ENCODE data around the gene GLG1. TPM values are rescaled to one million over a fixed set of nuclear protein-coding genes. Genes with fewer than 3 reads are reported as not detected.
"Not testable (repeated sequence)": the region's sequence is repeated elsewhere in the genome, so short reads cannot be mapped to it uniquely, and the experiment has no call there.

GLG1 gene
- total RNA-seq, 1 experiment from 2014 or later = 237 TPM

DNA sequence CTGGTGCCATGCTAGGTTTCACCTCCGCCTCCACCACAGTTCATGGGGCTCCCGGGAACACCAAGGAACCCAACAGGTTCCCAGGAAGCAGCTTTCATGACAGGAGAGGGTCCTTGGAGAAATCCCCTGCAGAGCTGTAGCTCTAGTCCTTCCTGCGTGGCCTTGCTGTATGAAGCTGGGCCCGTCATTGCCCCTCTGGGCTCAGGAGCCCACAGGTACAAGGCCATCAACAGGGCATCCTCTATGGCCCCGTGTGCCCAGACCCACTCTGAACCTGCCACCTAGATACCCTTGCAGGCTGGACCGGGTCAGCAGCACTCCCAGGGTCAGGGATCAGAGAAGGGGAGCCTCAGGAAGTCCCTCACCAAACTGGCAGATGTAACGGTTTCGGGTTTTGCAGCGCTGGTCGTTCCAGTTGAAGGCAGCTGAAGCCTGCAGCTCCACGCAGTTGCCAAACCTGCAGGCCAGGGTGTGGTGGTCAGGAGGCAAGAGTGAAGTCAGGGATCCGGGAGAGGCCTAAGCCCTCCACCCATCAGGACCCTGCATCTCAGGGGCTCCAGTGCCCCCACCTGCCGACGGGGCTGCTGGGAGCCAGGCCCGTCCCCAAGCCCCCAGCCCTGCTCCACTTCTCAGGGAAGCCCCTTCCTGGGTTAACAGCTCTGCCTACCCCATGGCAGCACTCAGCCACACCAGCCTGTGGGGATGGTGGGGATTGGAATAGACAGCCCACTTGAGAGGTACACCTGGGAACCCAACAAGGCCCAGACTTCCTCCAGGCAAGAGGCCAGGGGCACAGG lies 197.5 kb downstream of the GLG1 start:
- H3K9ac ChIP-seq (ENCODE audit: low read length); H2AFZ ChIP-seq (ENCODE audit: low read depth, low read length, poor library complexity, severe bottlenecking); BruUV-seq (replicated peaks); H3K27me3 ChIP-seq (ENCODE audit: insufficient read depth, low read length); H3K4me3 ChIP-seq (replicated peaks in 1 of 2; ENCODE audit: low read depth in 1 of 2, low read length in 2 of 2); H3K4me2 ChIP-seq (ENCODE audit: low read length); CTCF ChIA-PET; H3K9me3 ChIP-seq (ENCODE audit: control insufficient read depth in 1 of 2, insufficient read depth in 1 of 2, low read depth in 1 of 2, low read length in 2 of 2); H3K79me2 ChIP-seq (ENCODE audit: insufficient read depth, low read length); H4K20me1 ChIP-seq (ENCODE audit: insufficient read depth); POLR2A ChIA-PET; DNase-seq (ENCODE audit: low read depth, low spot score); RAD21 ChIA-PET (ENCODE audit: low non-redundant PET in 1 of 2, low total read pairs in 2 of 2, uncharacterized antibody in 2 of 2, unreplicated experiment in 2 of 2); H3K27ac ChIP-seq (ENCODE audit: low read depth, low read length); ATAC-seq; H3K9me2 ChIP-seq (ENCODE audit: insufficient read depth); H3K36me3 ChIP-seq (ENCODE audit: control insufficient read depth in 1 of 2, insufficient read depth in 2 of 2, low read length in 2 of 2); H3K4me1 ChIP-seq (ENCODE audit: control insufficient read depth in 1 of 2, insufficient read depth in 2 of 2, low read length in 2 of 2); intact Hi-C loops (cut with micrococcal nuclease): not testable (repeated sequence)

- POLR2A ChIA-PET; H3K36me3 ChIP-seq (ENCODE audit: control insufficient read depth in 1 of 2, insufficient read depth in 2 of 2, low read length in 2 of 2); H3K4me1 ChIP-seq (ENCODE audit: control insufficient read depth in 1 of 2, insufficient read depth in 2 of 2, low read length in 2 of 2); DNase-seq (ENCODE audit: low read depth, low spot score); H3K9ac ChIP-seq (ENCODE audit: low read length); H4K20me1 ChIP-seq (ENCODE audit: insufficient read depth); H3K9me3 ChIP-seq (ENCODE audit: control insufficient read depth in 1 of 2, insufficient read depth in 1 of 2, low read depth in 1 of 2, low read length in 2 of 2); intact Hi-C loops (cut with micrococcal nuclease); ATAC-seq; H3K9me2 ChIP-seq (ENCODE audit: insufficient read depth); H2AFZ ChIP-seq (ENCODE audit: low read depth, low read length, poor library complexity, severe bottlenecking); H3K27me3 ChIP-seq (ENCODE audit: insufficient read depth, low read length); RAD21 ChIA-PET (ENCODE audit: low non-redundant PET in 1 of 2, low total read pairs in 2 of 2, uncharacterized antibody in 2 of 2, unreplicated experiment in 2 of 2); CTCF ChIA-PET; H3K79me2 ChIP-seq (ENCODE audit: insufficient read depth, low read length); H3K4me2 ChIP-seq (ENCODE audit: low read length); H3K4me3 ChIP-seq (replicated peaks in 1 of 2; ENCODE audit: low read depth in 1 of 2, low read length in 2 of 2); H3K27ac ChIP-seq (ENCODE audit: low read depth, low read length); BruUV-seq (replicated peaks): not testable (repeated sequence)
Measured at GRCh38 chr16:74407362-74407705, 199.6 kb downstream of the GLG1 start.

- DNase-seq (ENCODE audit: low read depth, low spot score); H2AFZ ChIP-seq (ENCODE audit: low read depth, low read length, poor library complexity, severe bottlenecking); RAD21 ChIA-PET (ENCODE audit: low non-redundant PET in 1 of 2, low total read pairs in 2 of 2, uncharacterized antibody in 2 of 2, unreplicated experiment in 2 of 2); ATAC-seq; H3K27ac ChIP-seq (ENCODE audit: low read depth, low read length); H3K27me3 ChIP-seq (ENCODE audit: insufficient read depth, low read length); H4K20me1 ChIP-seq (ENCODE audit: insufficient read depth); POLR2A ChIA-PET; H3K4me3 ChIP-seq (replicated peaks in 1 of 2; ENCODE audit: low read depth in 1 of 2, low read length in 2 of 2); H3K79me2 ChIP-seq (ENCODE audit: insufficient read depth, low read length); H3K36me3 ChIP-seq (ENCODE audit: control insufficient read depth in 1 of 2, insufficient read depth in 2 of 2, low read length in 2 of 2); H3K4me1 ChIP-seq (ENCODE audit: control insufficient read depth in 1 of 2, insufficient read depth in 2 of 2, low read length in 2 of 2); intact Hi-C loops (cut with micrococcal nuclease); CTCF ChIA-PET; H3K9me2 ChIP-seq (ENCODE audit: insufficient read depth); BruUV-seq (replicated peaks); H3K4me2 ChIP-seq (ENCODE audit: low read length); H3K9ac ChIP-seq (ENCODE audit: low read length); H3K9me3 ChIP-seq (ENCODE audit: control insufficient read depth in 1 of 2, insufficient read depth in 1 of 2, low read depth in 1 of 2, low read length in 2 of 2): not testable (repeated sequence)
Measured at GRCh38 chr16:74406600-74407361, 200.1 kb downstream of the GLG1 start.

GRCh38 chr16:74404148-74404933 lies 202.6 kb downstream of the GLG1 start:
- H2AFZ ChIP-seq (ENCODE audit: low read depth, low read length, poor library complexity, severe bottlenecking); H4K20me1 ChIP-seq (ENCODE audit: insufficient read depth); H3K36me3 ChIP-seq (ENCODE audit: control insufficient read depth in 1 of 2, insufficient read depth in 2 of 2, low read length in 2 of 2); DNase-seq (ENCODE audit: low read depth, low spot score); ATAC-seq; H3K9ac ChIP-seq (ENCODE audit: low read length); H3K9me3 ChIP-seq (ENCODE audit: control insufficient read depth in 1 of 2, insufficient read depth in 1 of 2, low read depth in 1 of 2, low read length in 2 of 2); POLR2A ChIA-PET; intact Hi-C loops (cut with micrococcal nuclease); H3K4me2 ChIP-seq (ENCODE audit: low read length); H3K27me3 ChIP-seq (ENCODE audit: insufficient read depth, low read length); H3K9me2 ChIP-seq (ENCODE audit: insufficient read depth); RAD21 ChIA-PET (ENCODE audit: low non-redundant PET in 1 of 2, low total read pairs in 2 of 2, uncharacterized antibody in 2 of 2, unreplicated experiment in 2 of 2); BruUV-seq (replicated peaks); H3K4me1 ChIP-seq (ENCODE audit: control insufficient read depth in 1 of 2, insufficient read depth in 2 of 2, low read length in 2 of 2); H3K79me2 ChIP-seq (ENCODE audit: insufficient read depth, low read length); H3K27ac ChIP-seq (ENCODE audit: low read depth, low read length); CTCF ChIA-PET; H3K4me3 ChIP-seq (replicated peaks in 1 of 2; ENCODE audit: low read depth in 1 of 2, low read length in 2 of 2): not testable (repeated sequence)
